ENCODE measurements around the gene ZNF319.

DNA sequence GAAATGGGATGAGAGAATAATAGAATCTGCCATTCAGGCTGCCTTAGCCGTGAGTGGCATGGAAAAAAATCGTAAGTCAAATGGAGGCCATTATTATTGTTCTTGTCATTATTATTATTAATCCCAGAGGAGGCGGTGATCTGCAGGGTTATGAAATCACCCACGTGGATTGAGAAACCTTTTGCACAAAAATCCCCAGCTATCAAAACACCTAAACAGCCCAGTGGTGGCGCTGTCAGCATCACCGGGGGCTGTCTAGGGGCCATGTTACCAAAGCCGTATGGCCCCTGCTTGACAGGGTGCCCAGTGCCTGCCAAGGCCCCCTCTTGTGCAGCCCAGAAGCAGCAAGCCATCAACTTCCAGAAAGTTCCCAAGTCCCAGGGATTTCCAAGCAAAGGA lies 54.7 kb downstream of the ZNF319 start:
- no peak for TF ChIP-seq EZH2 (optimal IDR thresholded peaks at IDR 0.05; ENCODE audit: low read depth, low read length)
- TF ChIP-seq, protein P1, sequence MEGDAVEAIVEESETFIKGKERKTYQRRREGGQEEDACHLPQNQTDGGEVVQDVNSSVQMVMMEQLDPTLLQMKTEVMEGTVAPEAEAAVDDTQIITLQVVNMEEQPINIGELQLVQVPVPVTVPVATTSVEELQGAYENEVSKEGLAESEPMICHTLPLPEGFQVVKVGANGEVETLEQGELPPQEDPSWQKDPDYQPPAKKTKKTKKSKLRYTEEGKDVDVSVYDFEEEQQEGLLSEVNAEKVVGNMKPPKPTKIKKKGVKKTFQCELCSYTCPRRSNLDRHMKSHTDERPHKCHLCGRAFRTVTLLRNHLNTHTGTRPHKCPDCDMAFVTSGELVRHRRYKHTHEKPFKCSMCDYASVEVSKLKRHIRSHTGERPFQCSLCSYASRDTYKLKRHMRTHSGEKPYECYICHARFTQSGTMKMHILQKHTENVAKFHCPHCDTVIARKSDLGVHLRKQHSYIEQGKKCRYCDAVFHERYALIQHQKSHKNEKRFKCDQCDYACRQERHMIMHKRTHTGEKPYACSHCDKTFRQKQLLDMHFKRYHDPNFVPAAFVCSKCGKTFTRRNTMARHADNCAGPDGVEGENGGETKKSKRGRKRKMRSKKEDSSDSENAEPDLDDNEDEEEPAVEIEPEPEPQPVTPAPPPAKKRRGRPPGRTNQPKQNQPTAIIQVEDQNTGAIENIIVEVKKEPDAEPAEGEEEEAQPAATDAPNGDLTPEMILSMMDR (IDR thresholded peaks at IDR 0.05; ENCODE audit: low read length): no peak
- no peak for TF ChIP-seq EZH2phosphoT487 (IDR thresholded peaks at IDR 0.05; ENCODE audit: low read length)
